GM19238 (cell line): ENCODE data around the gene SMCO4.
"Not testable (repeated sequence)": the region's sequence is repeated elsewhere in the genome, so short reads cannot be mapped to it uniquely, and the experiment has no call there.

Experiments used
- DNase-seq: peaks from one replicate; pipeline ENCODE4 v3.0.0; 2011; ENCODE audit warnings: low spot score; ENCODE audit not compliant: insufficient read length

The SMCO4 gene

DNA sequence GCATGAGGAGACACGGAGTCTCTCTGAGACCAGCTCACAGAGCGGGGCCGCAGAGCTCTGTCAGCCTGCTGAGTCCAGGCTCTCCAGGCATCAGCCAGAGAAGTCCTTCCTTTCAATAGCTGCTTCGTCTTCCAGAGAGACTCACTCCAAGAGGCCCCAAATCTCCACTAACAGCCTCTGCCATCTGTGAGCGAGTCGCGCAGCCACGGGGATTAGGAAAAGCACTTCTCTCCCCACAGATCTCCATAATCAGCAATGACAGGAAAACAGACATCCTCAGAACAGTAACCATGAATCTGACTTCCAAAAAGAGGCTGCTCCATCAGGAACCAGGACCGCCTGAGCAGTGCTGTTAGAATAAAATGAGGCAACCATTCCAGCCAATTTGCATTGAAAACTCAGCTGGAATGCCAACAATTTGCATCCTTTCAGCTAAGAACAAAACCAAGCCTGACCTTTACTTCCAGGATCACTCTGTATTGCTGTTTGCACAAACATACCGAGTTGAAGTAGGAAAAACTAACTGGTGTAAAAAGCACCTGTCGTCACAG lies 65.4 kb downstream of the SMCO4 start:
- DNase-seq, result no peak

DNA sequence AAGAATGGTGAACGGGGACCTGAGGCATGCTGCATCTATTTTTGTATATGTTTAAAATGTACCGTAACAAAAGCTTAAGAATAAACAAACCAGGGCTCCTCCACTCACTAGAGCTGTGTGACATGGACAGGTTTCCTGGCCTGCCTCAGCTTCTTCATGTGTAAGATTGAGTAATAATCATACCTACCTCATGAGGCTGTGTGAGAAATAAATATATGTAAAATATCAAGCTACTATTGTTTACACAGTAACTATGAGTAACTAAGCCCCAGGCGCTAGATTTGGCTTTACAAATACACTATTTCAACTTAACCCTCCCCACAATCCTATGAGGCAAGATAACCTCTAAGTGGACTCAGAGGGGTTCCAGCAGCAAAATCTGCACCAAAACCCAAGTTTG lies 66.4 kb downstream of the SMCO4 start:
- DNase-seq, result no peak

DNA sequence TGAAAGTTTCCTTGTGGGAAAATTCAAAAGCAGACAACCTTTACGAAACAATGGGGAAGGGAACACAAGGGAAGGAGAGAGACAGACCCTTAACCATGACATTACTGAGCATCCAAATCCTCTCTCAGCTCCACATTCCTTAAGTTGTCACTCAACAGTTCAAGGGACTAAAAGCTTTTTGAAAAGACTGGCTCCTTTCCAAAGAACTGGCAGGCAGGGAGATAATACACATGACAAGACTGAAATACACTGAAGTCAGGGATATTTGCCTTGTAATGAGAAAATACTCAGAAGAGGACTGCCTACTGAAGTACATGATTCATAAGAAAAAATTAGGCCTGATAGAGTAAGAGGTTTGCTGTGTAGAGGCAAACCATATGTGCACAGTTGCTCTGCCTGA lies 69.1 kb downstream of the SMCO4 start:
- DNase-seq, result no peak

DNA sequence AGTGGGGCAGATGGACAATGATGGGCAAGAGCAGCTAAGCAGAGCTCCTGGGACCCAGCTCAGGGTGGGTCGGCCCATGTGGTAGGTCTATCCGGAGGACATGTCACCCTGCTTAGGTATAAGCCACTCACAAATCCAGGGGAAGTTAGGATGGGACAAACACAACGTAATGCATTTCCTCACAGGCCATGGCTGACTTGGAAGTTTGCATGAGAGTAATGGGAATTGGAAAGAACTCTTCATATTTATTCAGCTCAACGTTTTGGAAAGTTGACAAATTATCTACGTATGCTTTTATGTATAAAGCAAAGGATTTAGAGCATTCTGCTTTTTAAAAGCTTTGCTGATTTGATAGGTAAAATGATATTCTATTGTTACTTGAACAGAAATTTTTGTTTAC lies 74.9 kb downstream of the SMCO4 start:
- no peak for DNase-seq

DNA sequence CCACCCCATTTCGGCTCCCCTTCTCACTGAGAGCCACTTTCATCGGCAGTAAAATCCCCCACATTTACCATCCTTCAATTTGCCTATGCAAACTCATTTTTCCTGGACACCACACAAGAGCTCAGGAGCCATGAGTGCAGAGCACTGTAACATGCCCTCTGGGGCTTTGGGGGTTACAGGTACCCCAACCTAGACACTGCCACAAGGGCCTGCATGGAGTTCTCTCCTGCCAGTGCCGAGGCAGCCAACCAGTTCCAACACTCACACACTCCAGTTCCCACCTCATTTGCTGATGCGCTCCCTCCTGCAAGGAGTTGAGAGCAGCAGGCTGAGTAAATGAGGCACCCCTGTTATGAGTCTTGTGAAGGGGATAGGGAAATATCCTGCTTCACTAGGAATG lies 76.1 kb downstream of the SMCO4 start:
- no peak for DNase-seq

DNA sequence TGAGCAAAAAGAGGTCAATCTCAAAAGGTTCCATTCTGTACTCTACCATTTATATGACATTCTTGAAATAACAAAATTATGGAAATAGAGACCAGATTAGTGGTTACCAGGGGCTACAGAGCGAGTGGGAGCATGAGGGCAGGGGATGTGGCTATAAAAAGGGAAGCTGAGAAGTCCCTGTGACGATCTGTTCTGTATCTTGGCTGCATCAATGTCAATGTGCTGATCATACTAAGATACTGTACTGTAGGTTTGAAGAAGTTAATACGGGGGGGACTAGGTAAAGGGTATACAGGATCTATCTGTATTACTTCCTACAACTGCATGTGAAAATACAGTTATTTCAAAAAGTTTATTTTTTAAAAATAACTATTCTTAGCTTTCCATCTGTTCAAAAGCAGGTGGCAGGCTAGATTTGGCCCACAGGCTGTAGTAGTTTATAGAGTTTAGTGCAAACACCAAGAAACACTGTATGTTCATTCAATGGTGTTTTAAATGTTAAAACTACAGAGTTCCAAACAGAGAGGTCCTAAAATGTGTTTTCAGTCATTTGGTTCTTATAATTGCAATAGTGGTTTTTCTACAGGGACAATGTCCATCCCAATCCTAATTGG lies 78.2 kb downstream of the SMCO4 start:
- no peak for DNase-seq

DNA sequence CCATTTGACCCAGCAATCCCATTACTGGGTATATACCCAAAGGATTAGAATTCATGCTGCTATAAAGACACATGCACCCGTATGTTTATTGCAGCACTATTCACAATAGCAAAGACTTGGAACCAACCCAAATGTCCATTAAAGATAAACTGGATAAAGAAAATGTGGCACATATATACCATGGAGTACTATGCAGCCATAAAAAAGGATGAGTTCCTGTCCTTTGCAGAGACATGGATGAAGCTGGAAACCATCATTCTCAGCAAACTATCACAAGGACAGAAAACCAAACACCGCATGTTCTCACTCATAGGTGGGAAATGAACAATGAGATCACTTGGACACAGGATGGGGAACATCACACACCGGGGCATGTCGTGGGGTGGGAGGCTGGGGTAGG lies 79.5 kb downstream of the SMCO4 start:
- DNase-seq, result not testable (repeated sequence)

DNA sequence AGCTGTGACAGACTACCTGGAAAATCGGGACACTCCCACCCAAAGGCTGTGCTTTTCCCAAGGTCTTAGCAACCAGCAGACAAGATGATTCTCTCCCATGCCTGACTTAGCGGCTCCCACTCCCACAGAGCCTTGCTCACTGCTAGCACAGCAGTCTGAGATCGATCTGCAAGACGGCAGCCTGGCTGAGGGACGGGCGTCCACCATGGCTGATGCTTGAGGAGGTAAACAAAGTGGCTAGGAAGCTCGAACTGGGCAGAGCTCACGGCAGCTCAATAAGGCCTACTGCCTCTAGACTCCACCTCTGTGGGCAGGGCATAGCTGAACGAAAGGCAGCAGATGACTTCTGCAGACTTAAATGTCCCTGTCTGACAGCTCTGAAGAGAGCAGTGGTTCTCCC lies 84.9 kb downstream of the SMCO4 start:
- no peak for DNase-seq

DNA sequence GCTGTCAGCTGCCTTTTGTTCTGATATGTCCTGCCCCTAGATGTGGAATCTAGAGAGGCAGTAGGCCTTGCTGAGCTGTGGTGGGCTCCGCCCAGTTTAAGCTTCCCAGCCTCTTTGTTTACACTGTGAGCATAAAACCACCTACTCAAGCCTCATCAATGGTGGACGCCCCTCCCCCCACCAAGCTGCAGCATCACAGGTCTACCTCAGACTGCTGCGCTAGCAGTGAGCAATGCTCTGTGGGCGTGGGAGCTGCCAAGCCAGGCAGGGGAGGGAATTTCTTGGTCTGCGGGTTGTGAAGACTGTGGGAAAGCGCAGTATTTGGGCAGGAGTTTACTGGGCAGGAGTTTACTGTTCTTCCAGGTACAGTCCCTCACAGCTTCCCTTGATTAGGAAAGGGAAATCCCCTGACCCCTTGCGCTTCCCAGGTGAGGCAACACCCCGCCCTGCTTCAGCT lies 98.5 kb downstream of the SMCO4 start:
- no peak for DNase-seq

DNA sequence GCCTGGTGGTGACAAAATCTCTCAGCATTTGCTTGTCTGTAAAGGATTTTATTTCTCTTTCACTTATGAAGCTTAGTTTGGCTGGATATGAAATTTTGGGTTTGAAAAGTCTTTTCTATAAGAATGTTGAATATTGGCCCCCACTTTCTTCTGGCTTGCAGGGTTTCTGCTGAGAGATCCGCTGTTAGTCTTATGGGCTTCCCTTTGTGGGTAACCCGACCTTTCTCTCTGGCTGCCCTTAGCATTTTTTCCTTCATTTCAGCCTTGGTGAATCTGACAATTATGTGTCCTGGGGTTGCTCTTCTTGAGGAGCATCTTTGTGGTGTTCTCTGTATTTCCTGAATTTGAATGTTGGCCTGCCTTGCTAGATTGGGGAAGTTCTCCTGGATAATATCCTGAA lies 100.0 kb downstream of the SMCO4 start:
- not testable (repeated sequence) for DNase-seq

DNA sequence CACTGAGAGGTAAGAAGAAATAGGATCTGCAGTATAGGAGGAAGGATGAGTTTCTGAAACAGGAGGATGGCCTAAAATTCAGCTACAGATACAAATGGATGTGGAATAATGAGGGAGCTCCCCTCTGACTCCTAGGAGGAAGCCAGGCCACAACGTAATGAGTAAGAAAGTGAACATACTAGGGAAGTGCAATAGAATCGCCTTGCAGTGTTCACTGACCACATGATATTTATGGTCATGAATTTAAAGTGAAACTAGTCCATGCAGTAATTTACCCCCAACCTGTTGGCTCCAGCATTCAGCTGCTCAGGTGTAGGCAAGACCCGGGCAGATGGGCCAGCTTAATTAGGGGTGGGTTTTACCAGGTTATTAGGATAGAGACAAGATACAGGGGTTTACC lies 110.9 kb downstream of the SMCO4 start:
- no peak for DNase-seq
